Liver (tissue), 9 donors: ENCODE results near the gene ATF5. TPM values are rescaled to one million over a fixed set of nuclear protein-coding genes. Genes with fewer than 3 reads are reported as not detected.

Experiments
- DNase-seq: peaks from one replicate; pipeline ENCODE4 v3.0.0-alpha.2; 2017; ENCODE audit warnings: low spot score
- H3K27ac ChIP-seq, 2 donors: one replicate each; pipeline ENCODE4 v1.7.0; 2013; ENCODE audit warnings: inconsistent platforms in 2 of 2, low read length in 2 of 2, control low read depth in 1 of 2, low read depth in 1 of 2, mild to moderate bottlenecking in 1 of 2
- H3K27me3 ChIP-seq, 4 donors: one replicate each; pipeline versions ENCODE4 v1.6.1 to v1.7.0; 2013; ENCODE audit warnings: low read length in 3 of 4, inconsistent platforms in 1 of 4, mild to moderate bottlenecking in 1 of 4, moderate library complexity in 1 of 4; ENCODE audit not compliant: control insufficient read depth in 4 of 4, insufficient read depth in 4 of 4
- H3K36me3 ChIP-seq, 4 donors: one replicate each; pipeline versions ENCODE4 v1.6.1 to v1.7.0; 2013; ENCODE audit warnings: low read length in 3 of 4, mild to moderate bottlenecking in 3 of 4, low read depth in 1 of 4, moderate library complexity in 1 of 4; ENCODE audit not compliant: control insufficient read depth in 4 of 4, insufficient read depth in 3 of 4
- H3K4me1 ChIP-seq, 4 donors: one replicate each; pipeline versions ENCODE4 v1.6.1 to v1.7.0; 2013; ENCODE audit warnings: low read length in 3 of 4, mild to moderate bottlenecking in 3 of 4, moderate library complexity in 1 of 4; ENCODE audit not compliant: control insufficient read depth in 4 of 4, insufficient read depth in 4 of 4
- H3K4me3 ChIP-seq, 3 donors: one replicate each; pipeline versions ENCODE4 v1.6.1 to v1.7.0; 2013; ENCODE audit warnings: low read length in 3 of 3, control low read depth in 1 of 3, low read depth in 1 of 3, mild to moderate bottlenecking in 1 of 3
- H3K9ac ChIP-seq, 2 donors: one replicate each; pipeline ENCODE4 v1.7.0; 2013; ENCODE audit warnings: low read length in 2 of 2, mild to moderate bottlenecking in 2 of 2, moderate library complexity in 2 of 2, control low read depth in 1 of 2, low read depth in 1 of 2
- H3K9me3 ChIP-seq, 4 donors: one replicate each; pipeline versions ENCODE4 v1.6.1 to v1.7.0; 2013; ENCODE audit warnings: low read length in 3 of 4; ENCODE audit not compliant: control insufficient read depth in 4 of 4
- ATF3 ChIP-seq: IDR thresholded peaks from 2 replicates; pipeline ENCODE4 v1.6.1; 2016; ENCODE audit warnings: antibody characterized with exemption
- CTCF ChIP-seq: fragments of 150-350 bp; IDR thresholded peaks from 2 replicates; pipeline ENCODE4 v1.5.1; 2017; ENCODE audit warnings: improper control_type of control experiment, low read depth, low read length; ENCODE audit not compliant: missing input control
- EGR1 ChIP-seq, 2 donors: IDR thresholded peaks; 2 replicates each; pipeline ENCODE4 v1.6.1; 2016 to 2018; ENCODE audit warnings: antibody characterized with exemption in 2 of 2, low read depth in 2 of 2
- FOXA1 ChIP-seq: IDR thresholded peaks from 2 replicates; pipeline ENCODE4 v1.6.1; 2016; ENCODE audit warnings: antibody characterized with exemption
- FOXA2 ChIP-seq: IDR thresholded peaks from 2 replicates; pipeline ENCODE4 v1.6.1; 2016; ENCODE audit warnings: antibody characterized with exemption
- GABPA ChIP-seq, 2 donors: IDR thresholded peaks in 1 of 2; conservative IDR thresholded peaks in 1 of 2; 2 replicates each; pipeline ENCODE4 v1.6.1; 2016; ENCODE audit warnings: antibody characterized with exemption in 2 of 2, mild to moderate bottlenecking in 1 of 2, moderate library complexity in 1 of 2
- HNF4A ChIP-seq, 2 donors: conservative IDR thresholded peaks; 2 replicates each; pipeline ENCODE4 v1.6.1; 2016; ENCODE audit warnings: antibody characterized with exemption in 2 of 2, mild to moderate bottlenecking in 2 of 2
- NR2F2 ChIP-seq: IDR thresholded peaks from 2 replicates; pipeline ENCODE4 v1.6.1; 2016; ENCODE audit warnings: antibody characterized with exemption
- REST ChIP-seq: IDR thresholded peaks from 2 replicates; pipeline ENCODE4 v1.6.1; 2016; ENCODE audit warnings: antibody characterized with exemption, mild to moderate bottlenecking
- RXRA ChIP-seq, 2 donors: IDR thresholded peaks; 2 replicates each; pipeline ENCODE4 v1.6.1; 2017 to 2018; ENCODE audit warnings: antibody characterized with exemption in 2 of 2, mild to moderate bottlenecking in 1 of 2
- SP1 ChIP-seq: IDR thresholded peaks from 2 replicates; pipeline ENCODE4 v1.6.1; 2018; ENCODE audit warnings: antibody characterized with exemption, mild to moderate bottlenecking
- TAF1 ChIP-seq: conservative IDR thresholded peaks from 2 replicates; pipeline ENCODE4 v1.6.1; 2016; ENCODE audit warnings: antibody characterized with exemption, mild to moderate bottlenecking
- YY1 ChIP-seq: IDR thresholded peaks from 2 replicates; pipeline ENCODE4 v1.6.1; 2016; ENCODE audit warnings: antibody characterized with exemption, mild to moderate bottlenecking
- WGBS: extraction: QIAGEN DNeasy Blood & Tissue Kit; methylation state at CpG from one replicate; pipeline ENCODE4 v1.1.7; 2013; 5-methylcytosine and 5-hydroxymethylcytosine counted together
- polyA plus RNA-seq, 2 donors: library from polyadenylated mRNA; stranded (reverse) in 1 of 2; unstranded in 1 of 2; fragments of 200-250 nt in 1 of 2; fragments of >200 nt in 1 of 2; fragmentation: Nextera tagmentation in 1 of 2; extraction: Ambion mirVana in 1 of 2; gene quantifications; one replicate each; pipeline versions ENCODE4 v1.2.1 to v1.2.3, GENCODE V29; 2013 to 2015
- total RNA-seq, 2 donors: library from RNA; depleted of rRNA; stranded (reverse); fragments of >200 nt; gene quantifications; one replicate each; pipeline ENCODE4 v1.2.3, GENCODE V29; 2014
- donor health status: healthy.
- donor health status: healthy.
- donor health status: healthy.
- donor health status: healthy.
- donor health status: healthy.

Gene ATF5
- total and polyA plus RNA-seq, 4 donors, result 42.3 to 2,086 (median 347) TPM

GRCh38 chr19:49930483-49931011 lies 1.5 kb downstream of the ATF5 start:
- peaks cover 3 to 17% (median 7%) of the 10 kb centered on the region in 4 donors for H3K36me3 ChIP-seq
- peak overlapping the region; percentile 93 to 96 for H3K27ac ChIP-seq
- no peak overlapping the region for H3K9ac ChIP-seq
- 33% methylated on average over 15 of the region's 15 CpGs for WGBS
- H3K9me3 ChIP-seq, result no peaks in the 10 kb centered on the region
- no peak for DNase-seq
- TF ChIP-seq RXRA (IDR thresholded peaks at IDR 0.05), result no peak
- TF ChIP-seq REST, result no peak
- no peak for TF ChIP-seq YY1
- no peak for TF ChIP-seq SP1
- no peak for TF ChIP-seq CTCF
- TF ChIP-seq GABPA (IDR thresholded peaks at IDR 0.05 in 1 of 2, conservative IDR thresholded peaks at IDR 0.05 in 1 of 2), result no peak
- no peak for TF ChIP-seq TAF1
- no peak for TF ChIP-seq HNF4A (conservative IDR thresholded peaks at IDR 0.05)
- no peak for TF ChIP-seq ATF3
- TF ChIP-seq FOXA1, result no peak
- no peak for TF ChIP-seq EGR1 (IDR thresholded peaks at IDR 0.05; ENCODE audit: low read depth in 2 of 2)
- H3K4me1 ChIP-seq, result peaks cover 6 to 34% (median 17%) of the 10 kb centered on the region in 4 donors
- H3K4me3 ChIP-seq, result peak overlapping the region; percentile 92 to 97 (median 95)
- H3K27me3 ChIP-seq, result no peaks in the 10 kb centered on the region

- no peak overlapping the region for H3K9ac ChIP-seq
- no peaks in the 10 kb centered on the region for H3K27me3 ChIP-seq
- WGBS, result 84% methylated on average over 7 of the region's 7 CpGs
- peak overlapping the region; percentile 92 to 97 (median 95) for H3K4me3 ChIP-seq
- H3K27ac ChIP-seq, result peak overlapping the region in 1 of 2 donors; percentile 32
- peaks cover 3 to 17% (median 7%) of the 10 kb centered on the region in 4 donors for H3K36me3 ChIP-seq
- TF ChIP-seq NR2F2 (no peak), FOXA2 (no peak)
- H3K4me1 ChIP-seq, result peaks cover 6 to 34% (median 17%) of the 10 kb centered on the region in 4 donors
- DNase-seq, result no peak
- no peaks in the 10 kb centered on the region for H3K9me3 ChIP-seq
These were observed 2.5 kb downstream of the ATF5 start for GRCh38 chr19:49931293-49932040.
